ENCODE results near the gene HCFC1.
A peak's percentile ranks its signal among the peaks of the same experiment; 100 is the strongest.

Gene HCFC1

GRCh38 chrX:153929576-153929975, 42.0 kb downstream of the HCFC1 start:
- TF ChIP-seq EZH2 (optimal IDR thresholded peaks at IDR 0.05; ENCODE audit: low read depth, low read length) (no peak), EZH2phosphoT487 (IDR thresholded peaks at IDR 0.05; ENCODE audit: low read length) (no peak)
- TF ChIP-seq, protein P1, sequence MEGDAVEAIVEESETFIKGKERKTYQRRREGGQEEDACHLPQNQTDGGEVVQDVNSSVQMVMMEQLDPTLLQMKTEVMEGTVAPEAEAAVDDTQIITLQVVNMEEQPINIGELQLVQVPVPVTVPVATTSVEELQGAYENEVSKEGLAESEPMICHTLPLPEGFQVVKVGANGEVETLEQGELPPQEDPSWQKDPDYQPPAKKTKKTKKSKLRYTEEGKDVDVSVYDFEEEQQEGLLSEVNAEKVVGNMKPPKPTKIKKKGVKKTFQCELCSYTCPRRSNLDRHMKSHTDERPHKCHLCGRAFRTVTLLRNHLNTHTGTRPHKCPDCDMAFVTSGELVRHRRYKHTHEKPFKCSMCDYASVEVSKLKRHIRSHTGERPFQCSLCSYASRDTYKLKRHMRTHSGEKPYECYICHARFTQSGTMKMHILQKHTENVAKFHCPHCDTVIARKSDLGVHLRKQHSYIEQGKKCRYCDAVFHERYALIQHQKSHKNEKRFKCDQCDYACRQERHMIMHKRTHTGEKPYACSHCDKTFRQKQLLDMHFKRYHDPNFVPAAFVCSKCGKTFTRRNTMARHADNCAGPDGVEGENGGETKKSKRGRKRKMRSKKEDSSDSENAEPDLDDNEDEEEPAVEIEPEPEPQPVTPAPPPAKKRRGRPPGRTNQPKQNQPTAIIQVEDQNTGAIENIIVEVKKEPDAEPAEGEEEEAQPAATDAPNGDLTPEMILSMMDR (IDR thresholded peaks at IDR 0.05; ENCODE audit: low read length): no peak

DNA sequence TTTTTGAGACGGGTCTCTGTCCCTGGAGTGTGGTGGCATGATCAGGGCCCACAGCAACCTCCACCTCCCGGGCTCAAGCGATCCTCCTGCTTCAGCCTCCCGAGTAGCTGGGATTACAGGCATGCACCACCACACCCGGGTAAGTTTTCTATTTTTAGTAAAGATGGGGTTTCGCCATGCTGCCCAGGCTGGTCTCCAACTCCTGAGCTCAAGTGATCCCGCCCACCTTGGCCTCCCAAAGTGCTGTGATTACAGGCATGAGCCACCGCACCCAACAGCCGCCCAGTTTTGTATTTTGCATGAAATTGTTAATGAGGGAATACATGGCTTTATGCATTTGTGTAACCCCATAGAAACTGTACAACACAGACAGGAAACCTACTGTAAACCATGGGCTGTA, 42.8 kb downstream of the HCFC1 start:
- Histone ChIP-seq H3K4me1 (ENCODE audit: low read length) (peaks cover 11% of the 10 kb centered on the region; the same call in 1 of the 2 replicates), H3K4me2 (ENCODE audit: low read depth, low read length) (peak overlapping the region; percentile 47)

More at GRCh38 chrX:153929576-153929975, 42.0 kb downstream of the HCFC1 start:
- DNase-seq: no peak
- H3K27me3 ChIP-seq (replicated peaks; ENCODE audit: insufficient read depth, low read length): no peaks in the 10 kb centered on the region
- H4K20me1 ChIP-seq (ENCODE audit: insufficient read depth, low read length): no peaks in the 10 kb centered on the region
- peaks cover 32% of the 10 kb centered on the region for H3F3A ChIP-seq (ENCODE audit: insufficient read depth, low read length)
- H3K4me2 ChIP-seq (ENCODE audit: low read depth, low read length): peak overlapping the region; percentile 47; the same call in 1 of the 2 replicates
- no peaks in the 10 kb centered on the region for H3K36me3 ChIP-seq (replicated peaks; ENCODE audit: insufficient read depth, low read length)
- H3K79me2 ChIP-seq (ENCODE audit: low read length): peaks cover 52% of the 10 kb centered on the region
- no peaks in the 10 kb centered on the region for H3K9me2 ChIP-seq (replicated peaks; ENCODE audit: insufficient read depth, low read length)
- H3K9ac ChIP-seq (ENCODE audit: low read length): no peak overlapping the region; the same call in 1 of the 2 replicates
- H3K4me3 ChIP-seq (ENCODE audit: low read length): no peak overlapping the region
- peak overlapping the region; percentile 19; the same call in 1 of the 2 replicates for H3K27ac ChIP-seq (ENCODE audit: low read length)
- no peak overlapping the region for H2AFZ ChIP-seq (ENCODE audit: low read length)
- no peaks in the 10 kb centered on the region for H3K9me3 ChIP-seq (replicated peaks; ENCODE audit: insufficient read depth, low read length)
- H3K4me1 ChIP-seq (ENCODE audit: low read length): peaks cover 8% of the 10 kb centered on the region; the same call in 1 of the 2 replicates

DNA sequence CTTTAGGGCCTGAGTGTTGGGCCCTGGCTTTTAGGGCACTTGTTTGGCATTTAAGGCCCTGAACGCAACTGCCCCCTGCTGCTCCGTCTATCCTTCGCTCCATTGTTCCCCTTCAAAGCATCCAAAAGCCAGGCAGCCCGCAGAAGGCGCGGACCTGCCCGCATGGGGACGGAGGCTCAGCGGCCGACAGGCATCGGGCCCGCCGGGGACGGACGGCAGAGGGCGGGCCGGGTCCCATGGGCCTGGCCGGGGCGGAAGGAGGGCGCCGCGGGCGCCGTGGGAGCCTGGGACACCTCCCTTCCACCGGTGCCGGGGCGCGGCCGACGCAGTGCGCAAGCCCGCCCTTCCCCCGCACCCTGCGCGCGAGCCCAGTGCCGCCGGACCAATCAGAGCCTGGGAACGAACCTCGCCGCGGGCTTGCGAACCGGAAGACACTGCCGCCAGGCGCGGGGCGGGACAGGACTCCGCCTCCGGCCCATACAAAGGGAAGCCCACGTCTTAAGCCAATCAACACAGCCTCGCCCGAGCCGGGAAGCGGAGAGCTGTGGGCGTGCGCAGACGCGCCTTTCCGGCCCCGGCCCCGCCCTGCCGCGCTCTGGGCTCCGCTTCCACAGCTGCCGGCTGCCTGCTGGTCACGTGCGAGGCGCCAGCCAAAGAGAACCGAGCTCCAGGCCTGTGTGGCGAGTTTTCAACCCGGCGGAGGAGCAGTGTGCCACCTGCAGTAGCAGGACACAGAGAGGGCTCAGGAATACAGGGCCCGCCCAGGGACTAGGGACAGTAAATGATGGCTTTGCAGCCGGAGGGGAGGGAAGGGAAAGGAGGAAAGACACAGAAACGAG, 43.5 kb downstream of the HCFC1 start:
- Histone ChIP-seq H3K4me3 (ENCODE audit: low read length) (peak overlapping the region; percentile 78), H3K79me2 (ENCODE audit: low read length) (peaks cover 52% of the 10 kb centered on the region), H3K9ac (ENCODE audit: low read length) (peak overlapping the region; percentile 91), H3F3A (ENCODE audit: insufficient read depth, low read length) (peaks cover 38% of the 10 kb centered on the region), H3K9me3 (replicated peaks; ENCODE audit: insufficient read depth, low read length) (no peaks in the 10 kb centered on the region), H3K36me3 (replicated peaks; ENCODE audit: insufficient read depth, low read length) (no peaks in the 10 kb centered on the region), H3K4me2 (ENCODE audit: low read depth, low read length) (peak overlapping the region; percentile 73), H3K9me2 (replicated peaks; ENCODE audit: insufficient read depth, low read length) (no peaks in the 10 kb centered on the region), H2AFZ (ENCODE audit: low read length) (no peak overlapping the region), H3K4me1 (ENCODE audit: low read length) (peaks cover 11% of the 10 kb centered on the region; the same call in 1 of the 2 replicates), H3K27me3 (replicated peaks; ENCODE audit: insufficient read depth, low read length) (no peaks in the 10 kb centered on the region), H3K27ac (ENCODE audit: low read length) (peak overlapping the region; percentile 98), H4K20me1 (ENCODE audit: insufficient read depth, low read length) (no peaks in the 10 kb centered on the region)
- TF ChIP-seq, protein P1 (IDR thresholded peaks at IDR 0.05; ENCODE audit: low read length): no peak
- TF ChIP-seq EZH2 (optimal IDR thresholded peaks at IDR 0.05; ENCODE audit: low read depth, low read length): no peak
- no peak for TF ChIP-seq EZH2phosphoT487 (IDR thresholded peaks at IDR 0.05; ENCODE audit: low read length)
- peak; percentile 96 for DNase-seq

More for the DNA sequence above, 42.8 kb downstream of the HCFC1 start:
- DNase-seq: no peak
- no peaks in the 10 kb centered on the region for H3K36me3 ChIP-seq (replicated peaks; ENCODE audit: insufficient read depth, low read length)
- H3K27ac ChIP-seq (ENCODE audit: low read length): peak overlapping the region; percentile 19; the same call in 1 of the 2 replicates
- H4K20me1 ChIP-seq (ENCODE audit: insufficient read depth, low read length): no peaks in the 10 kb centered on the region
- H3K79me2 ChIP-seq (ENCODE audit: low read length): peaks cover 52% of the 10 kb centered on the region
- H3F3A ChIP-seq (ENCODE audit: insufficient read depth, low read length): peaks cover 38% of the 10 kb centered on the region
- no peak overlapping the region; the same call in 1 of the 2 replicates for H3K9ac ChIP-seq (ENCODE audit: low read length)
- TF ChIP-seq EZH2 (optimal IDR thresholded peaks at IDR 0.05; ENCODE audit: low read depth, low read length) (no peak), EZH2phosphoT487 (IDR thresholded peaks at IDR 0.05; ENCODE audit: low read length) (no peak)
- TF ChIP-seq, protein P1 (IDR thresholded peaks at IDR 0.05; ENCODE audit: low read length): no peak
- H3K9me3 ChIP-seq (replicated peaks; ENCODE audit: insufficient read depth, low read length): no peaks in the 10 kb centered on the region
- no peaks in the 10 kb centered on the region for H3K9me2 ChIP-seq (replicated peaks; ENCODE audit: insufficient read depth, low read length)
- no peaks in the 10 kb centered on the region for H3K27me3 ChIP-seq (replicated peaks; ENCODE audit: insufficient read depth, low read length)
- H2AFZ ChIP-seq (ENCODE audit: low read length): no peak overlapping the region
- H3K4me3 ChIP-seq (ENCODE audit: low read length): peak overlapping the region; percentile 11; the same call in 1 of the 2 replicates
